ENCODE results near the gene ENDOV.
A peak's percentile ranks its signal among the peaks of the same experiment; 100 is the strongest.

Gene ENDOV

GRCh38 chr17:80453126-80453997, 38.4 kb downstream of the ENDOV start:
- no peak for FAIRE-seq

DNA sequence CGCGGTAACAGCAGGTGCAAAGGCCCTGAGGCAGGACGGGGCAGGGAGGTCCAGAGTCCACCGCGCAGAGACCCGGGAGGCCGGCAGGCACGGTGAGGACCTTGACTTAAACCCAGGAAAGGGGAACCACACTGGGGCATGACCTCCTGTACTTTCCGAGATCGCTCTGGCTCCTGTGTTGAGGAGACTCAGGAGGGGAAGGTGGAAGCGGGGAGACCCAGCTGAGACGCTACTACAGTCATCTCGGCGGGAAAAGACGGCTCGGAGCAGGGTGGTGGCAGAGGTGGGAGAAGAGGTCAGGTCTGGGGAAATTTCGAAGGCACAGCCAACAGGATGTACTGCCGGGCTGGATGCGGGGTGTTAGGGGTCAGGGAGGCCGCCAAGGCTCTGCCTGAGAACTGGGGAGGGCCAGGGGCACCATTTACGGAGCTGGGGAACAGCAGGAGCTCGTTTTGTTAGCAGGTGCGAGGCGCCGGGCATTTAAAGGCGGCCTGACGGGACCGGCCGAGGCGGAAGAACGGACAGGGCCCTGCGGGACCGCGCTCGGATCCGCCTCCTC, 39.1 kb downstream of the ENDOV start:
- FAIRE-seq = no peak

GRCh38 chr17:80454557-80455335, 39.8 kb downstream of the ENDOV start:
- peak; percentile 6 for FAIRE-seq

DNA sequence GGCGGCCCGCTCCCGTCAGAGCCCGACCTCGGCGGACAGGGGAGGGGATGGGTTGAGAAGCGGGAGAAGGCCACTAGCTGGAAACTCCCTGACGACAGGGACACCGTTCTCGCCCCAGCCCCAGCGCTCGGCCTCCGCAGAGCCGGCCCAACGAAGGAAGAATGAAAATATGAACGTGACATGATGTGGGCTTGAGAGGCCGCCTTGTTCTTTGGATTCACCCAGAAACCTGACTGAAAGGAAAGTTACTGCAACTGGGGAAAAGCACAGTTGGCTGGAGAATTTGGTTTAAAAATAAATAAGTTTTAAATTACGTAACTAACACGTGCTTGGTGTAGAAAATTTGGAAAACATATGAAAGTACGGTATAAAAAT, 40.4 kb downstream of the ENDOV start:
- FAIRE-seq = no peak

- no peak for FAIRE-seq
Measured at GRCh38 chr17:80455784-80456183, 40.8 kb downstream of the ENDOV start.

- no peak for FAIRE-seq
Measured at GRCh38 chr17:80456465-80457235, 41.7 kb downstream of the ENDOV start.

GRCh38 chr17:80457236-80457856, 42.4 kb downstream of the ENDOV start:
- no peak for FAIRE-seq

- no peak for FAIRE-seq
Measured at GRCh38 chr17:80458016-80458415, 43.0 kb downstream of the ENDOV start.

DNA sequence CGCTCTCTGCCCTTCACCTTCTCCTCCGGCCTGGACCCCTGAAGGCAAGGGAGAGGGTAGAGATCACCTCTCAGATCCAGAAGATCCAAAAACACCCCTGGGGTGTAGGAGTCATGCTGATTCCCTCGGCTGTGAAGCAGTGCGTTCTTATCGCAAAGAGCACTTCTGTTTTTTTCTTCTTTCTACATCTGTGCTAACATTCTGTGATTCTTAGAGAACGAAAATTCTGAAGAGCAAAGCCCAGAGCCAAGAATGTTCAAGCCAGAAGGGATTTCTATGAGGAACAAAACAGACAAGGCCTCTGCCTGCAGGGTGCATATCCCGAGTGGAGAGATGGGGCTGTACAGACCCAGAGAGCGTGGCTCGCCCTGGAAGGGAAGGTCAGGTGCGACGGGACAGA, 44.3 kb downstream of the ENDOV start:
- FAIRE-seq = no peak

GRCh38 chr17:80460429-80460834, 45.5 kb downstream of the ENDOV start:
- FAIRE-seq = no peak

DNA sequence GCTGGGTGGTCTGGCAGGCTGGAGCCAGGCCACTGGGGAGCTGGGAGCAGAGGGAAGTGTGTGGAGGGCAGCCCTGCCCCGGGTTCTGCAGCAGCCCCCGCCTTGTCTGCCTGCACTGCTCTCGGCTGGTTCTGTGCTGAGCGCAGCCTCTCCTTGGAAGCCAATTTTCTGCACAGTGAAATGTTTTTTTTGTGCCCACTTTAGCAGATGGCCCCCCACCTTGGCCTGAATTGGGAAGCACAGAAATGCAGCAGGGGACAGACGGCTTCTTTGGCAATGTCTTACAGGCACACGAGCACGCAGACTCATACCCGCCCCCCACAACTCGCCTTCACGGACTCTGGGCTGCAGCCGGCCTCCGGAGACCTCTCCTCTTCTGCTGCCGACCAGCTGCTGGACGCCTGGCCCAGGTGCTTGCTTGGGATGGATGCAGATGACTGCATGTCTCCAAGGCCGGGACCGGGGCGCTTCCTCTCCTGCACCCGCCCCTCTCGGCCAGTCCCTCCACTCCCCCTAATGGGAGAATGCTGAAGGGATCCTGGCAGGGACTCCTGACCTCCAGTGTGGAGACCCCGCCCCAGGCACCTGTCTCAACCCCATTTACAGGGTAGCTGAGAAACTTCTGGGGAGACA, 46.7 kb downstream of the ENDOV start:
- FAIRE-seq = no peak

- FAIRE-seq = no peak
Measured at GRCh38 chr17:80463784-80464400, 48.9 kb downstream of the ENDOV start.

DNA sequence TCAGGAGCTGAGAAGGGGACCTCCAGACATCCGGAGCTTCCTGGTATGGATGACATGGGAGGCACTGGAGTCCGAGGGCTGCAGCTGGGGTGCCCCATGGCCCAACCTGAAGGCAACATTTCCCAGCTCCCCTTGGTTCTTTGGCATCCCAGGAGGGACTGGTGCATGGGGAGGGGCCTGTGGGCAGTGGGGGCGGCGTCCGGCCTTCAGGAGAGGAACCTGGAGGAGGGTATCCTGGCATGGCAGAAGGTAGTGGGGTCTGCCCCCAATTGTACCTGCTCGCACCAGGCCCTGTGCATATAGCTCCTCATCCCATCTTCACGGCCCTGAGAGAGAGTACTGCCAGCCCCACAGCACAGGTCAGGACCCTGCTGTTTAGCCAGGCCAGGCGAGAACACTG, 49.5 kb downstream of the ENDOV start:
- no peak for FAIRE-seq

DNA sequence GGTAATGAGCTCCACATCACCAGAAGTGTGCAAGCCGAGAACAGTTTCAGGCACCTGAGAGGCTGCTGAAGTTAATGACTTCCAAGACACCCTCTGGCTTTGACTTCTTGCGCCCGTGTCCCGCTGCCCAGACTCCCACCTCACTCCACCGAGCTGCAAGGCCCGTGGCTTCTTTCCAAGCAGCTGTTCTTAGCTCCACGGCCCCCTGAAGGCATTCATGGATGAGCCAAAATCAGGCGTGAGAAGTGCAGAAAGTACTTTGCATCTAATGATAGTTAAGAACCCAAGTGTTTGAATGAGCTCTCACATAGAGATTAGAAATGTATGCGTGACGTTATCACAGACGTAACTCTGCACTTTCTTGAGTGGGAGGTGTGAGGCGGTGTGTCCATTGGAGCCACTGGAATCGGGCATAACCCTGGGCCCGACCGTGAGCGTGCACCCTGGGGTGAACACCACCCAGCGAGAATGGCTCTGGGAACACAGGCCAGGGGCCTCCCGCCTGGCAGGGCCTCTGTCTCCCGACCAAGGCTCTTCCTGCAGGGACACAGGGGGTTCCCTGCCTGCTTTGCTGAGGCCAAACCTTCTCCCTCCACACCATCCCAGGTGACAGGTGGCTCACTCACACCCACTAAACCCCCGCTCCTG, 50.5 kb downstream of the ENDOV start:
- no peak for FAIRE-seq

GRCh38 chr17:80466188-80466705, 51.3 kb downstream of the ENDOV start:
- no peak for FAIRE-seq

- FAIRE-seq = no peak
Measured at GRCh38 chr17:80468242-80468641, 53.3 kb downstream of the ENDOV start.

- no peak for FAIRE-seq
Measured at GRCh38 chr17:80468781-80469493, 54.0 kb downstream of the ENDOV start.

- FAIRE-seq = no peak
Measured at GRCh38 chr17:80469667-80470066, 54.7 kb downstream of the ENDOV start.

GRCh38 chr17:80470603-80471002, 55.6 kb downstream of the ENDOV start:
- FAIRE-seq = no peak

DNA sequence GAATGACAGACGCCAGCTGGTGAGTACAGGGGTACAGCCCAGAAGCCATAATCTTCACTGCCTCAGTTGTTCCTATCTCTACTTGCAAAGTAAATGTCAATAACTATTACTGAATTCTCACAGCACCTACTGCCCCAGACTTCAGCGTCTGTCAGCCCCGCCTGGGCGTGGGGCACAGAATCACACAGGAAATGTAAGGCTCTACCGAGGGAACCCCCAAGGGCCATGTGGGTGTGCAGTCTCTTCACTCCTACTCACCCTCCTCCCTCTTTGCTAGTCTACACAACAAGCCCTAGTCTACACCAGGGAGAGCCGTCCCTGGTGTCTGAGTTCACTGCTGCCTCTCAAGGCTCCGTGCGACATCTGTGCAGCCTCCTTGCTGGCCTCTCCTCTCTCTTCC, 57.0 kb downstream of the ENDOV start:
- no peak for FAIRE-seq
